MCF 10A (cell line): ENCODE measurements around the gene LAMB1. TPM values are rescaled to one million over a fixed set of nuclear protein-coding genes. Genes with fewer than 3 reads are reported as not detected.
A peak's percentile ranks its signal among the peaks of the same experiment; 100 is the strongest.

Experiments
- BruUV-seq: library from RNA; stranded (reverse); fragments of 400-500 nt; replicated peaks from 2 replicates; lab custom pipeline; 2021; lab: Mats Ljungman, UMichigan
- CTCF ChIA-PET: fragments of 300-600 bp; sonication (Branson Sonifier 250); formaldehyde crosslinking; extraction: SDS; loops from one replicate; lab custom pipeline; 2021; ENCODE audit warnings: antibody characterized with exemption, inconsistent platforms; lab: Yijun Ruan, JAX
- POLR2A ChIA-PET: fragments of 300-600, 350-650 bp; sonication (Branson Sonifier 250); formaldehyde crosslinking; extraction: SDS; loops from one replicate; lab custom pipeline; 2020; ENCODE audit warnings: antibody characterized with exemption, inconsistent platforms; lab: Yijun Ruan, JAX
- DNase-seq: peaks from one replicate; pipeline ENCODE4 v3.0.0-alpha.2; 2018; ENCODE audit not compliant: unreplicated experiment
- H3K27ac Mint-ChIP-seq: one replicate; pipeline ENCODE4 v1.8.0; 2022; ENCODE audit warnings: mild to moderate bottlenecking, low read depth, mixed read lengths; ENCODE audit not compliant: unreplicated experiment
- H3K27me3 Mint-ChIP-seq: one replicate; pipeline ENCODE4 v1.8.0; 2022; ENCODE audit warnings: mixed read lengths; ENCODE audit not compliant: insufficient read depth, unreplicated experiment
- H3K36me3 Mint-ChIP-seq: one replicate; pipeline ENCODE4 v1.8.0; 2022; ENCODE audit warnings: mild to moderate bottlenecking, moderate library complexity, mixed read lengths; ENCODE audit not compliant: insufficient read depth, unreplicated experiment
- H3K4me1 Mint-ChIP-seq: one replicate; pipeline ENCODE4 v1.8.0; 2022; ENCODE audit warnings: mixed read lengths; ENCODE audit not compliant: insufficient read depth, unreplicated experiment
- H3K4me3 Mint-ChIP-seq: one replicate; pipeline ENCODE4 v1.8.0; 2022; ENCODE audit warnings: mild to moderate bottlenecking, moderate library complexity, mixed read lengths; ENCODE audit not compliant: unreplicated experiment
- H3K9me3 Mint-ChIP-seq: one replicate; pipeline ENCODE4 v1.8.0; 2022; ENCODE audit warnings: mixed read lengths; ENCODE audit not compliant: unreplicated experiment
- intact Hi-C: fragments of 100-400 bp; cut with micrococcal nuclease; formaldehyde crosslinking; loops from 2 replicates; pipeline ENCODE4 v1.14.1; 2022
- total RNA-seq: library from RNA; stranded (reverse); gene quantifications from 2 replicates; pipeline ENCODE4 v1.2.3, GENCODE V29; 2022
- TF ChIP-seq, protein P1 (sequence below): fragments of 200-600 bp; IDR thresholded peaks from one replicate; pipeline ENCODE4 v1.8.0; 2022; ENCODE audit warnings: antibody characterized with exemption, mild to moderate bottlenecking; ENCODE audit not compliant: unreplicated experiment

Gene LAMB1
- total RNA-seq, 1 experiment from 2014 or later = 275 TPM

DNA sequence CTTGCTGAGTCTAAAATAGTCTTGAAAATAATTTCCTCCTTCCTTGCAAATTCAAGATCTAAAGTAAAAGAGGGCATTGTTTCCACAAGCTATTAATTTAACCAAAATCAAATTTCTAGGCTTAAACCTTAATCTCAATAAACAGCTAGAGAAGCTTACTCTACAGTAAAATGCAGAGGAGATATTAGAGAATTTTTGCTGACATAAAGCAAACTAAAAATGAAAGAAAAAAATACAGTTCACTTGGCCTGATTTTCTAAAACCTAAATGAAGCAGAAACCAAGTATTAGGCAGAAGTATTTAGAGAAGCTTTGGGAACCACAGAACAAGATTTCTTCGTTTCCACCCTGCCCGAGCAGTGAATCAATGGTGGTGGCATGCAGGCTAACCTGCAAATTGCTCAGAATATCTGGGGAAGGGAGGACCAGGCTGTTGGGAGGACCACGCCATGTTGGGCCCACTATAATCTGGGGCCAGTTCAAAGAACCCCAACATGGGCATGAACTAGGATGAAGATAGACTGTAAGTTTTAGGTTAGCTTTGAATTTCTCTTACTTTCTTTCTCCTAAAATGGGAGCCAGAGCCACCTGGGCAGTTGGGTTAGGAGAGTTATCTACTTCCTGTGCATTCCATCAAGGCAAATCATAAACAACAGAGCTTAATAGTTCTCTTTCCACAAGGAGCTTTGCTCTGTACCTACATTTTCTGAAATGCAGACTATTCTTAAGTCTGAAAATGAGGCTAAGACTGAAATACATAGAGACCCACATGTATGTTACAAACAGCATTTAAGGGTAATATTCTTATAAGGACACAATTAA is 4.1 kb downstream of the LAMB1 start:
- no peak for DNase-seq
- peak overlapping the region; percentile 83 for H3K27ac Mint-ChIP-seq

DNA sequence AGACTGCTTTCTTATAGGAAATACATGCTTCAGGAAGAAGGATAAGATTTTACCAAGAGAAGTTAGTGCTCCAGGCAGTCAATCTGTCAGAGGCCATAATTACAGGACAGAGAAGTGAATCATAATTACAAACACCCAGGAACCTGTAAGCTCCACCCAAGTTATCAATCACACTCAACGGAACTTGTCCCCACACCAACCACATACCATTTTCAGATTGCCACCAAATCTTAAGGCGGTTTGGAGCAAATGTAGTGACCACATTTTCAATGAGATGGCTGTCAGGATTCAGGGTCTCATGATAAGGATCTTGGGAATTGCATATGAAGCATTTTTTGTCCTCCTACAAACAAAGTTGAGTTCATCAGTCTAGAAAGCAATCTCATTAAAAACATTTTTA is 4.8 kb downstream of the LAMB1 start:
- no peaks in the 10 kb centered on the region for H3K27me3 Mint-ChIP-seq
- BruUV-seq = no TSS peak
- POLR2A ChIA-PET = interaction anchor here (0.6 to 5.1 kb wide), 22 partner anchors 9 to 254 kb away, joined by 3 to 86 read pairs (median 7); partner anchors contain the start of gene CBLL1
- H3K4me3 Mint-ChIP-seq = peak overlapping the region; percentile 86
- intact Hi-C loops = loop anchor here (5.0 kb wide), 2 partner anchors 51 to 149 kb away; no protein-coding TSS in a partner anchor
- CTCF ChIA-PET = interaction anchor here (1.1 to 3.0 kb wide), 4 partner anchors 19 to 147 kb away, joined by 4 to 15 read pairs (median 6); no protein-coding TSS in a partner anchor
- DNase-seq = peak; percentile 43
- peaks cover 96% of the 10 kb centered on the region for H3K36me3 Mint-ChIP-seq
- H3K4me1 Mint-ChIP-seq = peaks cover 31% of the 10 kb centered on the region
- H3K9me3 Mint-ChIP-seq = no peaks in the 10 kb centered on the region
- TF ChIP-seq, protein P1, sequence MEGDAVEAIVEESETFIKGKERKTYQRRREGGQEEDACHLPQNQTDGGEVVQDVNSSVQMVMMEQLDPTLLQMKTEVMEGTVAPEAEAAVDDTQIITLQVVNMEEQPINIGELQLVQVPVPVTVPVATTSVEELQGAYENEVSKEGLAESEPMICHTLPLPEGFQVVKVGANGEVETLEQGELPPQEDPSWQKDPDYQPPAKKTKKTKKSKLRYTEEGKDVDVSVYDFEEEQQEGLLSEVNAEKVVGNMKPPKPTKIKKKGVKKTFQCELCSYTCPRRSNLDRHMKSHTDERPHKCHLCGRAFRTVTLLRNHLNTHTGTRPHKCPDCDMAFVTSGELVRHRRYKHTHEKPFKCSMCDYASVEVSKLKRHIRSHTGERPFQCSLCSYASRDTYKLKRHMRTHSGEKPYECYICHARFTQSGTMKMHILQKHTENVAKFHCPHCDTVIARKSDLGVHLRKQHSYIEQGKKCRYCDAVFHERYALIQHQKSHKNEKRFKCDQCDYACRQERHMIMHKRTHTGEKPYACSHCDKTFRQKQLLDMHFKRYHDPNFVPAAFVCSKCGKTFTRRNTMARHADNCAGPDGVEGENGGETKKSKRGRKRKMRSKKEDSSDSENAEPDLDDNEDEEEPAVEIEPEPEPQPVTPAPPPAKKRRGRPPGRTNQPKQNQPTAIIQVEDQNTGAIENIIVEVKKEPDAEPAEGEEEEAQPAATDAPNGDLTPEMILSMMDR = no peak
- H3K27ac Mint-ChIP-seq = peak overlapping the region; percentile 83

More for the DNA sequence above, 4.1 kb downstream of the LAMB1 start:
- ChIA-PET POLR2A (interaction anchor here (0.6 to 5.1 kb wide), 27 partner anchors 10 to 531 kb away, joined by 3 to 86 read pairs (median 6); partner anchors contain the start of genes CBLL1 and DLD), CTCF (interaction anchor here (0.9 to 3.0 kb wide), 6 partner anchors 18 to 147 kb away, joined by 3 to 15 read pairs (median 4); no protein-coding TSS in a partner anchor)
- TSS peak; percentile 65 for BruUV-seq
- no peaks in the 10 kb centered on the region for H3K9me3 Mint-ChIP-seq
- peaks cover 33% of the 10 kb centered on the region for H3K4me1 Mint-ChIP-seq
- intact Hi-C loops = loop anchor here (5.0 kb wide), 2 partner anchors 52 to 148 kb away; no protein-coding TSS in a partner anchor
- TF ChIP-seq, protein P1 = no peak
- H3K4me3 Mint-ChIP-seq = peak overlapping the region; percentile 86
- H3K27me3 Mint-ChIP-seq = no peaks in the 10 kb centered on the region
- H3K36me3 Mint-ChIP-seq = peaks cover 88% of the 10 kb centered on the region

DNA sequence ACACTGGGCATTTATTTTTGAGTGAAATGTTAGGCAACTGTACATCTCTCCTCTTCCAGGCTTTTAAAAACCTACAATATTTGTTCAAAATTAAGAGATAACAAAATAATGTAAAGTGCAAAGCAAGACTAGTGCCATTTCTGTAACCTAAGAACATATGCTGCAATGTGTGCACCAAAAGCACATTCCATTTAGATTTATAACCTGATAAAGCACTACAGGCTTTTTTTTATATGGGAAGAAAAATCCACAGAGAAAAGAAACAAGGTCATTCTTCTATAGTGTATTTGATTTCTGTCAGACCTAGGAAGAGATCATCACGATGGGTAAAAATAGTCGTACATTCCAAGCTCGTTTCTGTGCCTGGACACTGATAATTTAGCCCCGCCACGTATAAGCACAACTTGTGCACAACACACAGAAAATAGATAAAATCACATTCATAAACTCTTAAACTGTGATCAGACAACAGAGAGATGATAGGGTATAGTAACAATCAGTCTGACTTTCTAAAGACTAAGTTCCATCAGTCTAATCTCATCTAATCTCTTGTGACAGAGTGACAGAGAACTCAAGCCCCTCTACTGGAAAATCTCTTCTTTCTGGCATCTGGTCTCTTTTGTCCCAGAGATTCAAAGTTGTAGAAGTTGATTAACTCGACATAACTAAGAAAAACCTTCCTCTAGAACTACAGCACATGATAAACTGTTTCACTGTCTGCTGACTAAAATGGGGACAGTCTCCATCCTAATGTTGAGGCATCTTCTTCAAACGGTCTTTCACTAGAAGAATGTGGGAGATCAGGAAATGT is 6.7 kb downstream of the LAMB1 start:
- H3K4me3 Mint-ChIP-seq = peak overlapping the region; percentile 61
- no peak for DNase-seq
- H3K27me3 Mint-ChIP-seq = no peaks in the 10 kb centered on the region
- ChIA-PET CTCF (interaction anchor here (0.7 to 2.0 kb wide), 5 partner anchors 8 to 150 kb away, joined by 3 to 6 read pairs (median 3); no protein-coding TSS in a partner anchor), POLR2A (interaction anchor here (0.9 to 7.0 kb wide), 10 partner anchors 10 to 74 kb away, joined by 3 to 86 read pairs (median 6); no protein-coding TSS in a partner anchor)
- TF ChIP-seq, protein P1 = no peak
- H3K36me3 Mint-ChIP-seq = peaks cover 98% of the 10 kb centered on the region
- peak overlapping the region; percentile 93 for H3K27ac Mint-ChIP-seq
- BruUV-seq = TSS peak; percentile 39
- H3K9me3 Mint-ChIP-seq = no peaks in the 10 kb centered on the region
- H3K4me1 Mint-ChIP-seq = peaks cover 37% of the 10 kb centered on the region
- intact Hi-C loops = loop anchor here (5.0 kb wide), 2 partner anchors 49 to 151 kb away; no protein-coding TSS in a partner anchor
